Adrenal gland (tissue), 12 donors: ENCODE data around the gene CACTIN. TPM values are rescaled to one million over a fixed set of nuclear protein-coding genes. Genes with fewer than 3 reads are reported as not detected.
"Not testable (repeated sequence)": the region's sequence is repeated elsewhere in the genome, so short reads cannot be mapped to it uniquely, and the experiment has no call there.

Experiments used
- DNase-seq, 7 donors: peaks; one replicate each; pipeline ENCODE4 v3.0.0-alpha.2; 2019 to 2020
- H3K27ac ChIP-seq, 5 donors: fragments of 200-600 bp; sonication (generic) in 4 of 5; 1 replicate in 3 of 5; 2 replicates in 2 of 5; pipeline versions ENCODE4 v1.5.1 to v1.8.0; 2016 to 2020; ENCODE audit warnings: mild to moderate bottlenecking in 1 of 5
- H3K27me3 ChIP-seq: fragments of 200-600 bp; 2 replicates; pipeline ENCODE4 v1.8.0; 2021
- H3K36me3 ChIP-seq, 2 donors: fragments of 200-600 bp; replicated peaks in 1 of 2; 1 replicate in 1 of 2; 2 replicates in 1 of 2; pipeline versions ENCODE4 v1.5.1 to v1.8.0; 2018 to 2022
- H3K4me1 ChIP-seq, 2 donors: fragments of 200-600 bp; replicated peaks in 1 of 2; 1 replicate in 1 of 2; 2 replicates in 1 of 2; pipeline versions ENCODE4 v1.5.1 to v1.8.0; 2018 to 2021
- H3K4me3 ChIP-seq, 4 donors: fragments of 200-600 bp; sonication (generic) in 3 of 4; one replicate each; pipeline ENCODE4 v1.5.1; 2016 to 2018
- H3K9me3 ChIP-seq, 3 donors: fragments of 200-600 bp; sonication (generic) in 1 of 3; replicated peaks in 1 of 3; 1 replicate in 2 of 3; 2 replicates in 1 of 3; pipeline versions ENCODE4 v1.5.1 to v1.8.0; 2016 to 2021
- POLR2A ChIP-seq, 2 donors: fragments of 450-650 bp; IDR thresholded peaks; one replicate each; pipeline ENCODE4 v1.6.1; 2017; ENCODE audit warnings: antibody characterized with exemption in 2 of 2, mild to moderate bottlenecking in 2 of 2, moderate library complexity in 1 of 2
- WGBS, 4 donors: extraction: QIAGEN DNeasy Blood & Tissue Kit in 2 of 4; methylation state at CpG; one replicate each; pipeline versions ENCODE4 v1.1.5 to v1.1.7; 2013 to 2017; 5-methylcytosine and 5-hydroxymethylcytosine counted together
- intact Hi-C, 2 donors: fragments of 100-400 bp; cut with DNase I; formaldehyde crosslinking; loops; one replicate each; pipeline versions ENCODE4 v1.14.1 to v1.15.0; 2022 to 2023
- polyA plus RNA-seq, 3 donors: library from polyadenylated mRNA; stranded (reverse); fragments of 200-250 nt in 2 of 3; fragments of 350-450 nt in 1 of 3; fragmentation: Illumina TruSeq in 1 of 3; extraction: RNeasy Lipid Tissue Mini Kit (QIAGEN cat#74804) in 1 of 3; gene quantifications; one replicate each; pipeline ENCODE4 v1.2.3, GENCODE V29; 2013 to 2014
- total RNA-seq, 9 donors: library from RNA; depleted of rRNA in 4 of 9; stranded (reverse); fragments of >200 nt in 4 of 9; fragments of 120-200 nt in 1 of 9; fragmentation: NEBNext Ultra II Directional in 1 of 9; extraction: Animal tissue kit (Norgen Biotek cat#: 25700) in 1 of 9; gene quantifications; one replicate each; pipeline versions ENCODE4 v1.1.0 to v1.2.4, GENCODE V29; 2013 to 2023
- TF ChIP-seq, protein P1 (sequence below), 6 experiments: fragments of 450-650 bp in 4 of 6; fragments of 200-600 bp in 2 of 6; sonication (generic) in 1 of 6; IDR thresholded peaks; 1 replicate in 5 of 6; 2 replicates in 1 of 6; pipeline versions ENCODE4 v1.5.1 to v1.8.0; 2016 to 2021; ENCODE audit warnings: antibody characterized with exemption in 6 of 6, mild to moderate bottlenecking in 2 of 6, moderate library complexity in 1 of 6
- donor health status: healthy with polysubstance abuse.
- donor health status: Bipolar disorder and iron deficiency.
- donor health status: DM: yes; HTN: yes; CAD: no.
- donor health status: DM: no; HTN: no; CAD: no.
- donor health status: DM: no; HTN: no; CAD: no.
- donor health status: DM: yes; HTN: yes; CAD: no.

The CACTIN gene
- total and polyA plus RNA-seq, 12 donors: 5.0 to 78.4 (median 22.3) TPM

DNA sequence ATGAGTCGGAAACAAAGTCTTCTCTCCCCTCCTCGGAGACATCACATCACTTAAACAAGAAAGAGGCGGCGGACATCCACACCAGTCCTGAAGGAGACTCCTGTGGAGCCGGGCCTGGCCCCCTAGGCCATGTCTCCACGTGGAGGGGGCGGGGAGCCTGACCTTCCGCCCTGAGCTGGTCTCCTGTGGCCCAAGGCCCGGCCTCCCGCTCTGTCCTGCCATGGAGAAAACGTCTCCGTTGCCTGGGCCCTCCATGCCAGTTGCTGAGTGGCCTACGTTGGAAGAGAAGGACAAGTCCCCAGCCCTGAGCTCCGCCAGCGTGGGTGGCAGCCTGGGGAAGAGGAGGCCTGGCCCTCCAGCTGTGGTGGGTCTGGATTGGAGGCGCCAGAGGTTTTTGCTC, 5.5 kb upstream of the CACTIN start:
- Histone ChIP-seq H3K27ac (no peak overlapping the region), H3K4me1 (no peaks in the 10 kb centered on the region), H3K9me3 (no peaks in the 10 kb centered on the region), H3K36me3 (no peaks in the 10 kb centered on the region), H3K4me3 (no peak overlapping the region), H3K27me3 (no peaks in the 10 kb centered on the region)
- 84 to 92% (median 89%) methylated on average over 4 to 16 of the region's 16 CpGs for WGBS, 4 donors
- no peak for DNase-seq
- TF ChIP-seq POLR2A (IDR thresholded peaks at IDR 0.05): no peak
- TF ChIP-seq, protein P1, sequence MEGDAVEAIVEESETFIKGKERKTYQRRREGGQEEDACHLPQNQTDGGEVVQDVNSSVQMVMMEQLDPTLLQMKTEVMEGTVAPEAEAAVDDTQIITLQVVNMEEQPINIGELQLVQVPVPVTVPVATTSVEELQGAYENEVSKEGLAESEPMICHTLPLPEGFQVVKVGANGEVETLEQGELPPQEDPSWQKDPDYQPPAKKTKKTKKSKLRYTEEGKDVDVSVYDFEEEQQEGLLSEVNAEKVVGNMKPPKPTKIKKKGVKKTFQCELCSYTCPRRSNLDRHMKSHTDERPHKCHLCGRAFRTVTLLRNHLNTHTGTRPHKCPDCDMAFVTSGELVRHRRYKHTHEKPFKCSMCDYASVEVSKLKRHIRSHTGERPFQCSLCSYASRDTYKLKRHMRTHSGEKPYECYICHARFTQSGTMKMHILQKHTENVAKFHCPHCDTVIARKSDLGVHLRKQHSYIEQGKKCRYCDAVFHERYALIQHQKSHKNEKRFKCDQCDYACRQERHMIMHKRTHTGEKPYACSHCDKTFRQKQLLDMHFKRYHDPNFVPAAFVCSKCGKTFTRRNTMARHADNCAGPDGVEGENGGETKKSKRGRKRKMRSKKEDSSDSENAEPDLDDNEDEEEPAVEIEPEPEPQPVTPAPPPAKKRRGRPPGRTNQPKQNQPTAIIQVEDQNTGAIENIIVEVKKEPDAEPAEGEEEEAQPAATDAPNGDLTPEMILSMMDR (IDR thresholded peaks at IDR 0.05): no peak
- intact Hi-C loops: no loop called here

DNA sequence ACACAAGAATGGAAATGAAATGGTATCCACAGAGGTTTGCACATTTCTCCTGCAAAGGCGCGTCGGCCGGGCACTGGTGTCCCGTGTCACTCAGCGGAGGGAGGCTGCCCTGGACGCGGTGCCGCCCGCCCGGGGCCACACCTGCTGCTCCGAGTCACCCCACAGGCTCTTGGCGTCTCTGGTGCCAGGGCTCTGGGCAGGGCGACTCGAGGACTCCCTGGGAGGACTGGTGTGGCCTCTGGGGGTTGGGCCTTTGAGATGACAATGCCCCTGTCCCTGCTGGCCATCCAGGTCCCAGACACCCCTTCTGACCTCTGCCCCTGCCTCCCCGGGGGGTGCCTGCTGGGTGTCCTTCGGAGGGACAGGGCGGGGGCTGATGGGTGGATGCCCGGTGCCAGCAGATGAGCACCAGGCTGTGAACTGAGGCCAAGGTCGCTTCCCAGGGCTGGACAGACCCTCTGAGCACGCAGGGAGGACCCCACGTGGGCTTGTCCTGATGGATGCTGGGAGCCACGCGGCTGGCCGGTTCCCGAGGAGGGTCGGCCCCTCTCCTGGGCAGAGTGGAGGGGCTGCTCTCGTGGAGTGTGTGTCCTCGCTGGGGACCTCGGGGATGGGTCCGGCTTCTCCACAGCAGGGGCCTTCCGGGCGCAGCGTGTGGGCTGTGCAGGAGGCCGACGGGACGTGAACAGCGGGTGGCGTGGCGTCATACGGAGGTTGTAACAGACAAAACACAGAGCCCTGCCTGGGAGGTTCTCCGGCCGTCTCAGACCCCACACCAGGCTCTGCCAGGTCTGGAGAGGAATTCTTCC, 4.7 kb upstream of the CACTIN start:
- Histone ChIP-seq H3K4me3 (no peak overlapping the region), H3K9me3 (no peaks in the 10 kb centered on the region), H3K36me3 (no peaks in the 10 kb centered on the region), H3K27me3 (no peaks in the 10 kb centered on the region), H3K4me1 (no peaks in the 10 kb centered on the region), H3K27ac (no peak overlapping the region)
- 89 to 92% (median 91%) methylated on average over 18 to 43 of the region's 43 CpGs for WGBS, 4 donors
- TF ChIP-seq, protein P1 (IDR thresholded peaks at IDR 0.05): no peak
- TF ChIP-seq POLR2A (IDR thresholded peaks at IDR 0.05): no peak
- intact Hi-C loops: no loop called here
- DNase-seq: no peak

DNA sequence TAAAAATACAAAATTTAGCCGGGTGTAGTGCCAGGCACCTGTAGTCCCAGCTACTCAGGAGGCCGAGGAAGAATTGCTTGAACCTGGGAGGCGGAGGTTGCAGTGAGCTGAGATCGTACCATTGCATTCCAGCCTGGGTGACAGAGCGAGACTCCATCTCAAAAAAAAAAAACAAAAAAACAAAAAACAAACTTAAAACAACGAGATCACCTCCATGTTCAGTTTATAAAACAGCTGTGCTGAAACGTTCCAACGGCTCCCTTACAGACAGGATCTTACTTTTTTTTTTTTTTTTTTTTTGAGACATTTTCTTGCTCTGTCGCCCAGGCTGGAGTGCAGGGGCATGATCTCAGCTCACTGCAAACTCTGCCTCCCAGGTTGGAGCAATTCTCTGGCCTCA, 2.2 kb upstream of the CACTIN start:
- 64 to 75% (median 67%) methylated on average over 9 of the region's 9 CpGs for WGBS, 4 donors
- intact Hi-C loops: loop anchor here in 1 of 2 donors (10.0 kb wide), 1 partner anchor 314 kb away; no protein-coding TSS in a partner anchor
- peaks cover 6 to 22% of the 10 kb centered on the region in 2 donors for H3K4me1 ChIP-seq
- not testable (repeated sequence) for DNase-seq, H3K36me3 ChIP-seq, H3K27me3 ChIP-seq, H3K9me3 ChIP-seq, H3K27ac ChIP-seq, H3K4me3 ChIP-seq

DNA sequence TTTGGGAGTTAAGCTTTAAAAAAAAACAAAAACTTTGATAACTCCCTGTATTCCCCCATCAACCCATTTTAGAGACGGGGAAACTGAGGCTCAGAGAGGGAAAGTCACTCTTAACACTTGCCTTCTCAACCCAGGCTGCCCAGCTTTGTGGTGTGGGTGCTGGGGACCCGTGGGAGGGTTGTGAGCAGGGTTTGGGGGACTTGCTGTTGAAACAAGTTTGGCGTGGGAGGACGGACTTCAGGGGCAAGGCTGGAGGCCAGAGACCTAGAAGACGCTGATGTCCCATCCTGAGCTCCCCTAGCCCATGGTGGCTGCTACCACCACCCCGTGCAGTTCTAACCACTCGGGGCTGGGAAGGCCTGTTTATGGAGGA, 747 bp upstream of the CACTIN start:
- intact Hi-C loops: loop anchor here in 1 of 2 donors (10.0 kb wide), 1 partner anchor 313 kb away; no protein-coding TSS in a partner anchor
- Histone ChIP-seq H3K27me3 (no peaks in the 10 kb centered on the region), H3K4me3 (no peak overlapping the region), H3K36me3 (peaks cover 0 to 11% of the 10 kb centered on the region in 2 donors), H3K4me1 (peaks cover 6 to 22% of the 10 kb centered on the region in 2 donors), H3K9me3 (no peaks in the 10 kb centered on the region), H3K27ac (peak overlapping the region in 2 of 5 donors; percentile 91 to 96)
- no peak for TF ChIP-seq POLR2A (IDR thresholded peaks at IDR 0.05)
- TF ChIP-seq, protein P1 (IDR thresholded peaks at IDR 0.05): no peak
- 54 to 67% (median 60%) methylated on average over 7 of the region's 7 CpGs for WGBS, 4 donors
- no peak for DNase-seq
